ENCODE data around the gene S100A10. TPM values are rescaled to one million over a fixed set of nuclear protein-coding genes. Genes with fewer than 3 reads are reported as not detected.

Gene S100A10
- total and polyA plus RNA-seq, 2 experiments from 2014 or later: 35.9 to 634 TPM

GRCh38 chr1:151934048-151934493 is 59.6 kb downstream of the S100A10 start (continued):
- no peak for TF ChIP-seq ZNF462 (CRISPR knock-in tag; IDR thresholded peaks at IDR 0.05)
- no peak for TF ChIP-seq POLR2AphosphoS5 (IDR thresholded peaks at IDR 0.05; ENCODE audit: low read depth)

Other genes starting within 250 kb of the S100A10 start
- gene MRPL9, start 230.4 kb downstream of the S100A10 start, total RNA-seq (2014; rRNA removed; shearing (Covaris generic)): 88.5 and 89.0 TPM in 2 replicates
- gene MRPL9, start 230.4 kb downstream of the S100A10 start, polyA plus RNA-seq (2016; fragmentation: Nextera tagmentation; extraction: Ambion mirVana): 126 TPM in 2 replicates
- gene TDRKH, start 203.4 kb downstream of the S100A10 start, total RNA-seq (2014; rRNA removed; shearing (Covaris generic)): 19.6 and 25.6 TPM in 2 replicates
- gene TDRKH, start 203.4 kb downstream of the S100A10 start, polyA plus RNA-seq (2016; fragmentation: Nextera tagmentation; extraction: Ambion mirVana): 8.9 and 10.2 TPM in 2 replicates
- not detected in 2 replicates for gene LINGO4, start 188.4 kb downstream of the S100A10 start, total RNA-seq (2014; rRNA removed; shearing (Covaris generic))
- not detected in 2 replicates for gene LINGO4, start 188.4 kb downstream of the S100A10 start, polyA plus RNA-seq (2016; fragmentation: Nextera tagmentation; extraction: Ambion mirVana)
- gene RORC, start 162.1 kb downstream of the S100A10 start, total RNA-seq (2014; rRNA removed; shearing (Covaris generic)): 0.97 and 1.6 TPM in 2 replicates
- 0.26 and 0.29 TPM in 2 replicates for gene RORC, start 162.1 kb downstream of the S100A10 start, polyA plus RNA-seq (2016; fragmentation: Nextera tagmentation; extraction: Ambion mirVana)
- gene C2CD4D, start 154.0 kb downstream of the S100A10 start, total RNA-seq (2014; rRNA removed; shearing (Covaris generic)): 0.35 TPM in 1 of 2 replicates, not detected in the other
- 0.82 and 0.92 TPM in 2 replicates for gene C2CD4D, start 154.0 kb downstream of the S100A10 start, polyA plus RNA-seq (2016; fragmentation: Nextera tagmentation; extraction: Ambion mirVana)
- not detected in 2 replicates for gene THEM5, start 140.1 kb downstream of the S100A10 start, total RNA-seq (2014; rRNA removed; shearing (Covaris generic))
- gene THEM5, start 140.1 kb downstream of the S100A10 start, polyA plus RNA-seq (2016; fragmentation: Nextera tagmentation; extraction: Ambion mirVana): 0.38 TPM in 1 of 2 replicates, not detected in the other
- 10.3 and 13.4 TPM in 2 replicates for gene THEM4, start 84.3 kb downstream of the S100A10 start, total RNA-seq (2014; rRNA removed; shearing (Covaris generic))
- 19.5 and 20.4 TPM in 2 replicates for gene THEM4, start 84.3 kb downstream of the S100A10 start, polyA plus RNA-seq (2016; fragmentation: Nextera tagmentation; extraction: Ambion mirVana)
- gene S100A11, start 43.1 kb upstream of the S100A10 start, total RNA-seq (2014; rRNA removed; shearing (Covaris generic)): 73.1 and 78.6 TPM in 2 replicates
- 596 and 668 TPM in 2 replicates for gene S100A11, start 43.1 kb upstream of the S100A10 start, polyA plus RNA-seq (2016; fragmentation: Nextera tagmentation; extraction: Ambion mirVana)
- not detected in 2 replicates for gene TCHHL1, start 95.2 kb upstream of the S100A10 start, total RNA-seq (2014; rRNA removed; shearing (Covaris generic))
- gene TCHHL1, start 95.2 kb upstream of the S100A10 start, polyA plus RNA-seq (2016; fragmentation: Nextera tagmentation; extraction: Ambion mirVana): not detected in 2 replicates
- 0.19 and 0.38 TPM in 2 replicates for gene TCHH, start 121.6 kb upstream of the S100A10 start, total RNA-seq (2014; rRNA removed; shearing (Covaris generic))
- gene TCHH, start 121.6 kb upstream of the S100A10 start, polyA plus RNA-seq (2016; fragmentation: Nextera tagmentation; extraction: Ambion mirVana): 0.33 and 0.42 TPM in 2 replicates
- gene RPTN, start 165.4 kb upstream of the S100A10 start, total RNA-seq (2014; rRNA removed; shearing (Covaris generic)): not detected in 2 replicates
- gene RPTN, start 165.4 kb upstream of the S100A10 start, polyA plus RNA-seq (2016; fragmentation: Nextera tagmentation; extraction: Ambion mirVana): not detected in 2 replicates
- not detected in 2 replicates for gene HRNR, start 230.3 kb upstream of the S100A10 start, total RNA-seq (2014; rRNA removed; shearing (Covaris generic))
- gene HRNR, start 230.3 kb upstream of the S100A10 start, polyA plus RNA-seq (2016; fragmentation: Nextera tagmentation; extraction: Ambion mirVana): not detected in 2 replicates